Neural cell (in vitro differentiated cells): ENCODE data around the gene OXSM. TPM values are rescaled to one million over a fixed set of nuclear protein-coding genes. Genes with fewer than 3 reads are reported as not detected.

Experiments
- H2AFZ ChIP-seq: fragments of 200-600, 300-800 bp; sonication (generic), shearing (Covaris generic); 2 replicates; pipeline ENCODE4 v1.6.0; 2014; ENCODE audit warnings: low read depth, mild to moderate bottlenecking, antibody characterized with exemption, low read length, moderate library complexity
- H3F3A ChIP-seq: fragments of 200-600 bp; shearing (Covaris generic); 2 replicates; pipeline ENCODE4 v1.6.1; 2016; ENCODE audit warnings: mild to moderate bottlenecking, moderate library complexity, mixed read lengths, antibody characterized with exemption, low read length; ENCODE audit not compliant: insufficient read depth, poor library complexity, severe bottlenecking
- H3K27ac ChIP-seq: fragments of 200-600, 300-800 bp; sonication (generic), shearing (Covaris generic); 2 replicates; pipeline ENCODE4 v1.5.1; 2014; ENCODE audit warnings: mild to moderate bottlenecking, low read length, moderate library complexity
- H3K27me3 ChIP-seq: fragments of 300-800, 200-600 bp; sonication (generic), shearing (Covaris generic); 2 replicates; pipeline ENCODE4 v1.6.0; 2014; ENCODE audit warnings: mild to moderate bottlenecking, low read depth, low read length, moderate library complexity; ENCODE audit not compliant: insufficient read depth
- H3K36me3 ChIP-seq: fragments of 300-800, 200-600 bp; sonication (generic), shearing (Covaris generic); 2 replicates; pipeline ENCODE4 v1.5.1; 2014; ENCODE audit warnings: mild to moderate bottlenecking, antibody characterized with exemption, low read length, moderate library complexity; ENCODE audit not compliant: insufficient read depth
- H3K4me2 ChIP-seq: fragments of 300-800, 200-600 bp; sonication (generic), shearing (Covaris generic); 2 replicates; pipeline ENCODE4 v1.6.0; 2014; ENCODE audit warnings: mild to moderate bottlenecking, low read length
- H3K4me3 ChIP-seq: fragments of 300-800, 200-600 bp; sonication (generic), shearing (Covaris generic); 2 replicates; pipeline ENCODE4 v1.5.1; 2014; ENCODE audit warnings: mild to moderate bottlenecking, low read length, moderate library complexity
- H3K79me2 ChIP-seq: fragments of 200-600 bp; shearing (Covaris generic); replicated peaks from 2 replicates; pipeline ENCODE4 v1.6.0; 2014; ENCODE audit warnings: mild to moderate bottlenecking, low read length, moderate library complexity; ENCODE audit not compliant: insufficient read depth
- H3K9ac ChIP-seq: fragments of 300-800, 200-600 bp; sonication (generic), shearing (Covaris generic); 2 replicates; pipeline ENCODE4 v1.6.1; 2016; ENCODE audit warnings: mild to moderate bottlenecking, low read length, mixed read lengths
- H3K9me2 ChIP-seq: fragments of 200-600 bp; shearing (Covaris generic); 2 replicates; pipeline ENCODE4 v1.6.1; 2016; ENCODE audit warnings: mild to moderate bottlenecking, low read length, mixed read lengths; ENCODE audit not compliant: insufficient read depth
- H3K9me3 ChIP-seq: fragments of 200-600, 300-800 bp; sonication (generic), shearing (Covaris generic); 2 replicates; pipeline ENCODE4 v1.6.1; 2016; ENCODE audit warnings: mild to moderate bottlenecking, mixed run types, low read length, moderate library complexity, mixed read lengths
- H4K20me1 ChIP-seq: fragments of 200-600 bp; shearing (Covaris generic); 2 replicates; pipeline ENCODE4 v1.6.1; 2016; ENCODE audit warnings: mild to moderate bottlenecking, mixed run types; ENCODE audit not compliant: insufficient read depth
- CTCF ChIP-seq: fragments of 450-650 bp; IDR thresholded peaks from 2 replicates; pipeline ENCODE4 v1.5.1; 2014; ENCODE audit warnings: antibody characterized with exemption, mild to moderate bottlenecking, moderate library complexity; ENCODE audit not compliant: poor library complexity, severe bottlenecking
- EP300 ChIP-seq: fragments of 450-650 bp; conservative IDR thresholded peaks from 2 replicates; pipeline ENCODE4 v1.6.1; 2014; ENCODE audit warnings: antibody characterized with exemption, mild to moderate bottlenecking, moderate library complexity; ENCODE audit not compliant: poor library complexity, severe bottlenecking
- EZH2 ChIP-seq: fragments of 200-600, 300-800 bp; shearing (Covaris generic), sonication (generic); IDR thresholded peaks from 2 replicates; pipeline ENCODE4 v1.6.1; 2014; ENCODE audit warnings: antibody characterized with exemption, low read length, borderline replicate concordance, mild to moderate bottlenecking; ENCODE audit not compliant: insufficient read depth, poor library complexity, severe bottlenecking
- MXI1 ChIP-seq: fragments of 450-650 bp; conservative IDR thresholded peaks from 2 replicates; pipeline ENCODE4 v1.6.1; 2014; ENCODE audit warnings: antibody characterized with exemption, mild to moderate bottlenecking; ENCODE audit not compliant: poor library complexity, severe bottlenecking
- POLR2AphosphoS5 ChIP-seq: IDR thresholded peaks from 2 replicates; pipeline ENCODE4 v1.6.1; 2012
- RAD21 ChIP-seq: fragments of 450-650 bp; conservative IDR thresholded peaks from 2 replicates; pipeline ENCODE4 v1.6.1; 2014; ENCODE audit warnings: antibody characterized with exemption, mild to moderate bottlenecking, moderate library complexity
- REST ChIP-seq: IDR thresholded peaks from 2 replicates; pipeline ENCODE4 v1.6.1; 2012; ENCODE audit warnings: borderline replicate concordance
- SMC3 ChIP-seq: fragments of 450-650 bp; conservative IDR thresholded peaks from 2 replicates; pipeline ENCODE4 v1.6.1; 2014; ENCODE audit warnings: antibody characterized with exemption, mild to moderate bottlenecking, moderate library complexity; ENCODE audit not compliant: poor library complexity
- TAF1 ChIP-seq: IDR thresholded peaks from 2 replicates; pipeline ENCODE4 v1.6.1; 2012; ENCODE audit warnings: low read depth
- polyA plus RNA-seq: library from polyadenylated mRNA; depleted of rRNA; stranded (reverse); fragments of >200 nt; gene quantifications from 2 replicates; pipeline ENCODE4 v1.2.3, GENCODE V29; 2014

Gene OXSM
- polyA plus RNA-seq, 1 donor from 2014 or later, result 6.7 TPM

DNA sequence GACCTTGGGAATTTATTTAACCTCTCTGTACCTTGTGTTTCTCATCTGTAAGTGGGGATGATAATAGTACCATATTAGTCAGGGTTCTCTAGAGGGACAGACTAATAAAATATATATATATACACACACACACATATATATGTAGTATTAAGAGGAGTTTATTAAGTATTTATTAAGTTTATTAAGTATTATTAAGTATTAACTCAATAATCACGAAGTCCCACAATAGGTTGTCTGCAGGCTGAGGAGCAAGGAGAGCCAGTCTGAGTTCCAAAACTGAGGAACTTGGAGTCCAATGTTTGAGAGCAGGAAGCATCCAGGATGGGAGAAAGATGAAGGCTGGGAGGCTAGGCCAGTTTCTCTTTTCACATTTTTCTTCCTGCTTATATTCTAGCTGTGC lies 14.8 kb downstream of the OXSM start:
- H3K9me3 ChIP-seq, result no peaks in the 10 kb centered on the region
- no peaks in the 10 kb centered on the region for H3F3A ChIP-seq
- no peak overlapping the region for H3K4me2 ChIP-seq
- no peaks in the 10 kb centered on the region for H3K9me2 ChIP-seq
- H4K20me1 ChIP-seq, result no peaks in the 10 kb centered on the region
- H3K79me2 ChIP-seq, result no peaks in the 10 kb centered on the region
- no peak overlapping the region for H3K27ac ChIP-seq
- no peaks in the 10 kb centered on the region for H3K27me3 ChIP-seq
- no peaks in the 10 kb centered on the region for H3K36me3 ChIP-seq
- no peak overlapping the region for H3K4me3 ChIP-seq
- H2AFZ ChIP-seq, result no peak overlapping the region
- no peak for TF ChIP-seq TAF1
- no peak for TF ChIP-seq POLR2AphosphoS5
- TF ChIP-seq CTCF, result no peak
- TF ChIP-seq MXI1, result no peak
- TF ChIP-seq REST, result no peak
- no peak for TF ChIP-seq EP300
- TF ChIP-seq RAD21, result no peak
- no peak for TF ChIP-seq SMC3
- TF ChIP-seq EZH2, result no peak
- no peak overlapping the region for H3K9ac ChIP-seq

- no peak overlapping the region for H2AFZ ChIP-seq
- H3K79me2 ChIP-seq, result no peaks in the 10 kb centered on the region
- H3K4me3 ChIP-seq, result no peak overlapping the region
- H3K27ac ChIP-seq, result no peak overlapping the region
- H4K20me1 ChIP-seq, result no peaks in the 10 kb centered on the region
- no peak for TF ChIP-seq REST
- no peak for TF ChIP-seq SMC3
- TF ChIP-seq TAF1, result no peak
- no peak for TF ChIP-seq RAD21
- TF ChIP-seq CTCF, result no peak
- TF ChIP-seq POLR2AphosphoS5, result no peak
- TF ChIP-seq EP300, result no peak
- TF ChIP-seq EZH2, result no peak
- no peak for TF ChIP-seq MXI1
- H3K27me3 ChIP-seq, result no peaks in the 10 kb centered on the region
- H3K9me2 ChIP-seq, result no peaks in the 10 kb centered on the region
- H3F3A ChIP-seq, result no peaks in the 10 kb centered on the region
- no peak overlapping the region for H3K4me2 ChIP-seq
- H3K9ac ChIP-seq, result no peak overlapping the region
- H3K9me3 ChIP-seq, result no peaks in the 10 kb centered on the region
- H3K36me3 ChIP-seq, result no peaks in the 10 kb centered on the region
Measured at GRCh38 chr3:25812644-25813043, 22.8 kb downstream of the OXSM start.
